Adipocyte (in vitro differentiated cells): ENCODE data around the gene CDC5L.
A peak's percentile ranks its signal among the peaks of the same experiment; 100 is the strongest.

ENCODE experiments used
- DNase-seq: peaks from one replicate; pipeline ENCODE4 v3.0.0-alpha.2; 2015; ENCODE audit warnings: low read depth
- H3K27me3 ChIP-seq: replicated peaks from 2 replicates; pipeline ENCODE4 v1.7.0; 2013; ENCODE audit warnings: mild to moderate bottlenecking, low read length, moderate library complexity; ENCODE audit not compliant: control insufficient read depth, insufficient read depth
- H3K36me3 ChIP-seq: 2 replicates; pipeline ENCODE4 v1.7.0; 2013; ENCODE audit warnings: low read length, mild to moderate bottlenecking, moderate library complexity; ENCODE audit not compliant: control insufficient read depth, insufficient read depth, severe bottlenecking
- H3K4me1 ChIP-seq: 2 replicates; pipeline ENCODE4 v1.7.0; 2013; ENCODE audit warnings: mild to moderate bottlenecking, low read length, moderate library complexity; ENCODE audit not compliant: control insufficient read depth, insufficient read depth
- H3K4me3 ChIP-seq: 2 replicates; pipeline ENCODE4 v1.7.0; 2013; ENCODE audit warnings: mild to moderate bottlenecking, low read length, moderate library complexity
- H3K9ac ChIP-seq: 2 replicates; pipeline ENCODE4 v1.7.0; 2013; ENCODE audit warnings: mild to moderate bottlenecking, low read length, moderate library complexity
- H3K9me3 ChIP-seq: 2 replicates; pipeline ENCODE4 v1.7.0; 2013; ENCODE audit warnings: mild to moderate bottlenecking, low read length, moderate library complexity; ENCODE audit not compliant: control insufficient read depth

Gene CDC5L

GRCh38 chr6:44456070-44456965 lies 68.8 kb downstream of the CDC5L start:
- DNase-seq, result peak; percentile 80
- peaks cover 25% of the 10 kb centered on the region for H3K4me1 ChIP-seq
- no peaks in the 10 kb centered on the region for H3K27me3 ChIP-seq
- H3K36me3 ChIP-seq, result no peaks in the 10 kb centered on the region
- no peaks in the 10 kb centered on the region for H3K9me3 ChIP-seq
- H3K9ac ChIP-seq, result peak overlapping the region; percentile 80
- peak overlapping the region; percentile 79 for H3K4me3 ChIP-seq

- Histone ChIP-seq H3K4me3 (peak overlapping the region; percentile 79), H3K9me3 (no peaks in the 10 kb centered on the region), H3K27me3 (no peaks in the 10 kb centered on the region)
These were observed 69.4 kb downstream of the CDC5L start for GRCh38 chr6:44456966-44457292.

GRCh38 chr6:44457596-44457995 lies 70.1 kb downstream of the CDC5L start:
- Histone ChIP-seq H3K27me3 (no peaks in the 10 kb centered on the region), H3K4me1 (peaks cover 15% of the 10 kb centered on the region), H3K9ac (no peak overlapping the region), H3K4me3 (no peak overlapping the region), H3K9me3 (no peaks in the 10 kb centered on the region), H3K36me3 (no peaks in the 10 kb centered on the region)
- no peak for DNase-seq

More at GRCh38 chr6:44456966-44457292, 69.4 kb downstream of the CDC5L start:
- Histone ChIP-seq H3K4me1 (peaks cover 21% of the 10 kb centered on the region), H3K9ac (peak overlapping the region; percentile 80), H3K36me3 (no peaks in the 10 kb centered on the region)
- no peak for DNase-seq

- H3K4me3 ChIP-seq, result no peak overlapping the region
These were observed 71.0 kb downstream of the CDC5L start for GRCh38 chr6:44458551-44458950.

GRCh38 chr6:44462335-44462734 lies 74.8 kb downstream of the CDC5L start:
- Histone ChIP-seq H3K9ac (no peak overlapping the region), H3K4me3 (no peak overlapping the region), H3K4me1 (peaks cover 17% of the 10 kb centered on the region), H3K36me3 (no peaks in the 10 kb centered on the region), H3K27me3 (no peaks in the 10 kb centered on the region), H3K9me3 (no peaks in the 10 kb centered on the region)
- no peak for DNase-seq

More at GRCh38 chr6:44458551-44458950, 71.0 kb downstream of the CDC5L start:
- Histone ChIP-seq H3K36me3 (no peaks in the 10 kb centered on the region), H3K4me1 (peaks cover 11% of the 10 kb centered on the region), H3K27me3 (no peaks in the 10 kb centered on the region), H3K9me3 (no peaks in the 10 kb centered on the region), H3K9ac (no peak overlapping the region)
- no peak for DNase-seq

GRCh38 chr6:44462797-44463727 lies 75.6 kb downstream of the CDC5L start:
- no peak for DNase-seq
- H3K9ac ChIP-seq, result no peak overlapping the region
- H3K4me3 ChIP-seq, result no peak overlapping the region
- H3K36me3 ChIP-seq, result no peaks in the 10 kb centered on the region
- H3K4me1 ChIP-seq, result peaks cover 15% of the 10 kb centered on the region
- no peaks in the 10 kb centered on the region for H3K9me3 ChIP-seq
- H3K27me3 ChIP-seq, result no peaks in the 10 kb centered on the region

- Histone ChIP-seq H3K9ac (no peak overlapping the region), H3K27me3 (no peaks in the 10 kb centered on the region), H3K36me3 (no peaks in the 10 kb centered on the region), H3K4me1 (peaks cover 15% of the 10 kb centered on the region), H3K4me3 (no peak overlapping the region), H3K9me3 (no peaks in the 10 kb centered on the region)
- peak; percentile 22 for DNase-seq
These were observed 76.4 kb downstream of the CDC5L start for GRCh38 chr6:44463728-44464450.

GRCh38 chr6:44464527-44465310 lies 77.2 kb downstream of the CDC5L start:
- Histone ChIP-seq H3K9ac (no peak overlapping the region), H3K4me1 (peaks cover 15% of the 10 kb centered on the region), H3K27me3 (no peaks in the 10 kb centered on the region), H3K4me3 (no peak overlapping the region), H3K36me3 (no peaks in the 10 kb centered on the region), H3K9me3 (no peaks in the 10 kb centered on the region)
- DNase-seq, result peak; percentile 51

GRCh38 chr6:44466955-44467354 lies 79.4 kb downstream of the CDC5L start:
- no peaks in the 10 kb centered on the region for H3K36me3 ChIP-seq
- H3K9ac ChIP-seq, result no peak overlapping the region
- no peak overlapping the region for H3K4me3 ChIP-seq
- no peak for DNase-seq
- H3K27me3 ChIP-seq, result no peaks in the 10 kb centered on the region
- H3K4me1 ChIP-seq, result peaks cover 15% of the 10 kb centered on the region
- H3K9me3 ChIP-seq, result no peaks in the 10 kb centered on the region

- Histone ChIP-seq H3K9ac (no peak overlapping the region), H3K27me3 (peaks cover 4% of the 10 kb centered on the region), H3K4me1 (peaks cover 14% of the 10 kb centered on the region), H3K36me3 (no peaks in the 10 kb centered on the region), H3K9me3 (no peaks in the 10 kb centered on the region), H3K4me3 (no peak overlapping the region)
- DNase-seq, result no peak
These were observed 81.3 kb downstream of the CDC5L start for GRCh38 chr6:44468835-44469234.
